Aorta (tissue), 5 donors: ENCODE measurements around the gene USP30. TPM values are rescaled to one million over a fixed set of nuclear protein-coding genes. Genes with fewer than 3 reads are reported as not detected.

ENCODE experiments used
- ATAC-seq: fragments of 200-7000 bp; cut with Tn5 transposase; one replicate; pipeline ENCODE4 v1.9.1; 2022; ENCODE audit warnings: moderate library complexity; ENCODE audit not compliant: low FRiP score
- DNase-seq, 2 donors: peaks; one replicate each; pipeline ENCODE4 v3.0.0-alpha.2; 2020
- H3K27ac ChIP-seq, 2 donors: one replicate each; pipeline ENCODE4 v1.5.1; 2013; ENCODE audit warnings: low read length in 2 of 2, mild to moderate bottlenecking in 2 of 2, moderate library complexity in 2 of 2, control low read depth in 1 of 2, inconsistent platforms in 1 of 2, low read depth in 1 of 2
- H3K27me3 ChIP-seq, 2 donors: one replicate each; pipeline ENCODE4 v1.6.1; 2013; ENCODE audit warnings: control low read depth in 1 of 2, low read length in 1 of 2, mild to moderate bottlenecking in 1 of 2, moderate library complexity in 1 of 2; ENCODE audit not compliant: insufficient read depth in 2 of 2, control insufficient read depth in 1 of 2
- H3K36me3 ChIP-seq, 2 donors: one replicate each; pipeline ENCODE4 v1.6.1; 2013; ENCODE audit warnings: control low read depth in 1 of 2, low read length in 1 of 2, mild to moderate bottlenecking in 1 of 2; ENCODE audit not compliant: insufficient read depth in 2 of 2, control insufficient read depth in 1 of 2
- H3K4me1 ChIP-seq, 2 donors: one replicate each; pipeline ENCODE4 v1.6.1; 2013; ENCODE audit warnings: low read length in 2 of 2, control low read depth in 1 of 2, mild to moderate bottlenecking in 1 of 2, moderate library complexity in 1 of 2; ENCODE audit not compliant: insufficient read depth in 2 of 2, control insufficient read depth in 1 of 2
- H3K4me3 ChIP-seq, 2 donors: one replicate each; pipeline ENCODE4 v1.5.1; 2013; ENCODE audit warnings: low read length in 2 of 2, control low read depth in 1 of 2, mild to moderate bottlenecking in 1 of 2
- H3K9me3 ChIP-seq: one replicate; pipeline ENCODE4 v1.6.1; 2013; ENCODE audit warnings: mild to moderate bottlenecking, low read length; ENCODE audit not compliant: control insufficient read depth
- WGBS, 2 donors: extraction: QIAGEN DNeasy Blood & Tissue Kit; methylation state at CpG; one replicate each; pipeline ENCODE4 v1.1.7; 2013; 5-methylcytosine and 5-hydroxymethylcytosine counted together
- intact Hi-C, 2 donors: fragments of 100-400 bp; cut with DNase I; formaldehyde crosslinking; loops; one replicate each; pipeline versions ENCODE4 v1.14.2 to v1.15.0; 2022
- polyA plus RNA-seq, 2 donors: library from polyadenylated mRNA; stranded (reverse); fragments of 200-250 nt; gene quantifications; one replicate each; pipeline ENCODE4 v1.2.3, GENCODE V29; 2013
- total RNA-seq, 2 donors: library from RNA; stranded (reverse); fragmentation: NEBNext Ultra II Directional; extraction: Animal tissue kit (Norgen Biotek cat#: 25700); gene quantifications; one replicate each; pipeline ENCODE4 v1.2.1, GENCODE V29; 2021
- donor health status: healthy with polysubstance abuse.
- donor health status: Bipolar disorder and iron deficiency.
- donor health status: DM: no; HTN: no; CAD: no.
- donor health status: DM: no; HTN: no; CAD: no.
- donor health status: DM: yes; HTN: yes; CAD: no.

Gene USP30
- total and polyA plus RNA-seq, 4 donors, result 4.1 to 14.8 (median 6.9) TPM

GRCh38 chr12:109097435-109098182 is 45.2 kb downstream of the USP30 start, which contains the start of gene UNG:
Gene UNG (plus strand): TSS chr12:109097597. CDS start chr12:109097680, 83 bp downstream.
- Histone ChIP-seq H3K9me3 (no peaks in the 10 kb centered on the region), H3K4me1 (no peaks in the 10 kb centered on the region), H3K36me3 (no peaks in the 10 kb centered on the region), H3K4me3 (peak within 1 kb of the TSS; percentile 68 to 78), H3K27ac (peak within 1 kb of the TSS in 1 of 2 donors; percentile 30), H3K27me3 (no peaks in the 10 kb centered on the region)
- 0 to 1% methylated on average over 67 to 71 of the region's 71 CpGs for WGBS, 2 donors
- intact Hi-C loops, result loop anchor here (5.0 to 10.0 kb wide), 3 partner anchors 293 to 763 kb away; partner anchors contain the start of genes CMKLR1 (in 1 of the 2), KCTD10 (in 1 of the 2) and UBE3B (in 1 of the 2)
- ATAC-seq (peak; percentile 98), DNase-seq (peak; percentile 98 to 99)

- Histone ChIP-seq H3K27me3 (no peaks in the 10 kb centered on the region), H3K27ac (peak overlapping the region in 1 of 2 donors; percentile 30), H3K4me1 (no peaks in the 10 kb centered on the region), H3K4me3 (peak overlapping the region; percentile 68 to 78), H3K9me3 (no peaks in the 10 kb centered on the region), H3K36me3 (no peaks in the 10 kb centered on the region)
- ATAC-seq (peak; percentile 80), DNase-seq (peak; percentile 80 to 89)
- intact Hi-C loops, result loop anchor here (5.0 to 10.0 kb wide), 3 partner anchors 293 to 763 kb away; partner anchors contain the start of genes CMKLR1 (in 1 of the 2), KCTD10 (in 1 of the 2) and UBE3B (in 1 of the 2)
- WGBS, 2 donors, result 0% methylated on average over 29 to 32 of the region's 32 CpGs
These were observed 45.8 kb downstream of the USP30 start for GRCh38 chr12:109098183-109098604.

GRCh38 chr12:109098651-109099050 is 46.3 kb downstream of the USP30 start:
- intact Hi-C loops, result loop anchor here (5.0 to 10.0 kb wide), 3 partner anchors 294 to 764 kb away; partner anchors contain the start of genes CMKLR1 (in 1 of the 2), KCTD10 (in 1 of the 2) and UBE3B (in 1 of the 2)
- DNase-seq (no peak), ATAC-seq (no peak)
- H3K27me3 ChIP-seq, result no peaks in the 10 kb centered on the region
- peak overlapping the region in 1 of 2 donors; percentile 30 for H3K27ac ChIP-seq
- no peaks in the 10 kb centered on the region for H3K4me1 ChIP-seq
- H3K4me3 ChIP-seq, result peak overlapping the region; percentile 68 to 78
- WGBS, 2 donors, result 1 to 2% methylated on average over 8 of the region's 8 CpGs
- no peaks in the 10 kb centered on the region for H3K9me3 ChIP-seq
- no peaks in the 10 kb centered on the region for H3K36me3 ChIP-seq

- 73% methylated on average over 12 of the region's 12 CpGs for WGBS, 2 donors
- Histone ChIP-seq H3K27ac (no peak overlapping the region), H3K9me3 (no peaks in the 10 kb centered on the region), H3K36me3 (peaks cover 0 to 2% of the 10 kb centered on the region in 2 donors), H3K4me1 (no peaks in the 10 kb centered on the region), H3K4me3 (no peak overlapping the region), H3K27me3 (no peaks in the 10 kb centered on the region)
- DNase-seq, result no peak
- ATAC-seq, result no peak
- intact Hi-C loops, result loop anchor here (5.0 to 10.0 kb wide), 3 partner anchors 295 to 765 kb away; partner anchors contain the start of genes CMKLR1 (in 1 of the 2), KCTD10 (in 1 of the 2) and UBE3B (in 1 of the 2)
These were observed 47.1 kb downstream of the USP30 start for GRCh38 chr12:109099431-109100020.

GRCh38 chr12:109100741-109101140 is 48.4 kb downstream of the USP30 start:
- 92 to 96% methylated on average over 4 of the region's 4 CpGs for WGBS, 2 donors
- ATAC-seq (no peak), DNase-seq (no peak)
- peaks cover 2 to 3% of the 10 kb centered on the region in 2 donors for H3K36me3 ChIP-seq
- no peak overlapping the region for H3K4me3 ChIP-seq
- intact Hi-C loops, result no loop called here
- no peaks in the 10 kb centered on the region for H3K27me3 ChIP-seq
- no peak overlapping the region for H3K27ac ChIP-seq
- no peaks in the 10 kb centered on the region for H3K4me1 ChIP-seq
- no peaks in the 10 kb centered on the region for H3K9me3 ChIP-seq

- DNase-seq (no peak), ATAC-seq (no peak)
- H3K4me1 ChIP-seq, result no peaks in the 10 kb centered on the region
- H3K9me3 ChIP-seq, result no peaks in the 10 kb centered on the region
- H3K27me3 ChIP-seq, result no peaks in the 10 kb centered on the region
- no peak overlapping the region for H3K27ac ChIP-seq
- peaks cover 3% of the 10 kb centered on the region in 2 donors for H3K36me3 ChIP-seq
- intact Hi-C loops, result no loop called here
- WGBS, 2 donors, result 87 to 91% methylated on average over 3 of the region's 3 CpGs
- H3K4me3 ChIP-seq, result no peak overlapping the region
These were observed 50.1 kb downstream of the USP30 start for GRCh38 chr12:109102491-109102890.

GRCh38 chr12:109105176-109105575 is 52.8 kb downstream of the USP30 start:
- H3K27ac ChIP-seq, result no peak overlapping the region
- H3K4me1 ChIP-seq, result no peaks in the 10 kb centered on the region
- intact Hi-C loops, result no loop called here
- no peak for ATAC-seq
- peaks cover 3 to 6% of the 10 kb centered on the region in 2 donors for H3K36me3 ChIP-seq
- H3K9me3 ChIP-seq, result no peaks in the 10 kb centered on the region
- H3K4me3 ChIP-seq, result no peak overlapping the region
- WGBS, 2 donors, result 92 to 94% methylated on average over 5 of the region's 5 CpGs
- DNase-seq, result no peak
- H3K27me3 ChIP-seq, result no peaks in the 10 kb centered on the region

GRCh38 chr12:109109746-109110350 is 57.5 kb downstream of the USP30 start:
- no peak for DNase-seq
- ATAC-seq, result no peak
- Histone ChIP-seq H3K4me1 (no peaks in the 10 kb centered on the region), H3K36me3 (peaks cover 3 to 5% of the 10 kb centered on the region in 2 donors), H3K27me3 (no peaks in the 10 kb centered on the region), H3K4me3 (no peak overlapping the region), H3K9me3 (no peaks in the 10 kb centered on the region), H3K27ac (peak overlapping the region in 1 of 2 donors; percentile 42)
- WGBS, 2 donors, result 92 to 95% methylated on average over 6 of the region's 6 CpGs
- intact Hi-C loops, result loop anchor here (5.0 to 10.0 kb wide), 3 partner anchors 37 to 275 kb away; no protein-coding TSS in a partner anchor
